K562 (cell line): ENCODE measurements around the gene PSRC1. TPM values are rescaled to one million over a fixed set of nuclear protein-coding genes. Genes with fewer than 3 reads are reported as not detected.

Source experiments
- CBFB ChIP-seq: sonication (generic); formaldehyde crosslinking; IDR thresholded peaks from 2 replicates; pipeline ENCODE4 v1.4.0; 2020; ENCODE audit warnings: mild to moderate bottlenecking, missing genetic modification reagents
- CREM ChIP-seq: IDR thresholded peaks from 2 replicates; pipeline ENCODE4 v1.6.1; 2014; ENCODE audit warnings: antibody characterized with exemption, low read depth
- DMBX1 ChIP-seq: fragments of 250-450 bp; sonication (Bioruptor Pico); IDR thresholded peaks from 2 replicates; pipeline ENCODE4 v1.8.0; 2022; ENCODE audit warnings: inconsistent platforms, mild to moderate bottlenecking, moderate library complexity, borderline replicate concordance
- E2F8 ChIP-seq: fragments of 450-650 bp; IDR thresholded peaks from 2 replicates; pipeline ENCODE4 v1.7.1; 2018; ENCODE audit warnings: mild to moderate bottlenecking, low read depth; ENCODE audit not compliant: partially characterized antibody
- ELF1 ChIP-seq: fragments of 200-800 bp; sonication (Bioruptor generic); IDR thresholded peaks from 2 replicates; pipeline ENCODE4 v1.6.1; 2016; ENCODE audit warnings: missing genetic modification characterization, missing compliant biosample characterization
- ETV6 ChIP-seq, 3 experiments: fragments of 150-350 bp in 1 of 3; sonication (generic) in 1 of 3; formaldehyde crosslinking in 1 of 3; IDR thresholded peaks; 2 replicates each; pipeline versions ENCODE4 v1.6.1 to v1.8.0; 2014 to 2022; ENCODE audit warnings: borderline replicate concordance in 2 of 3, low read depth in 2 of 3, antibody characterized with exemption in 1 of 3, low read length in 1 of 3, mild to moderate bottlenecking in 1 of 3, missing genetic modification reagents in 1 of 3
- ILF3 ChIP-seq: fragments of 450-650 bp; IDR thresholded peaks from 2 replicates; pipeline ENCODE4 v1.6.1; 2018; ENCODE audit warnings: antibody characterized with exemption, mild to moderate bottlenecking, moderate library complexity, borderline replicate concordance
- MAFK ChIP-seq: IDR thresholded peaks from 2 replicates; pipeline ENCODE4 v1.6.1; 2011; ENCODE audit warnings: low read length, improper control_type of control experiment
- MAZ ChIP-seq, 2 experiments: fragments of 450-650 bp in 1 of 2; sonication (generic) in 1 of 2; formaldehyde crosslinking; IDR thresholded peaks in 1 of 2; conservative IDR thresholded peaks in 1 of 2; 2 replicates each; pipeline versions ENCODE4 v1.4.0 to v1.5.0; 2020; ENCODE audit warnings: mild to moderate bottlenecking in 1 of 2, missing genetic modification reagents in 1 of 2
- MYC ChIP-seq, 2 experiments: fragments of 250-450 bp in 1 of 2; sonication (Bioruptor Pico) in 1 of 2; IDR thresholded peaks; 2 replicates each; pipeline versions ENCODE4 v1.5.1 to v1.6.1; 2012 to 2021; ENCODE audit warnings: low read depth in 2 of 2, borderline replicate concordance in 1 of 2, improper control_type of control experiment in 1 of 2, low read length in 1 of 2, mild to moderate bottlenecking in 1 of 2, moderate library complexity in 1 of 2
- POLR2B ChIP-seq: fragments of 450-650 bp; IDR thresholded peaks from 2 replicates; pipeline ENCODE4 v1.6.1; 2018; ENCODE audit warnings: low read depth; ENCODE audit not compliant: partially characterized antibody
- SAFB2 ChIP-seq: fragments of 200-400 bp; formaldehyde crosslinking; IDR thresholded peaks from 2 replicates; pipeline ENCODE4 v1.6.1; 2018; ENCODE audit warnings: borderline replicate concordance, low read length, low read depth, moderate library complexity; ENCODE audit not compliant: severe bottlenecking
- SNRNP70 ChIP-seq: fragments of 200-400 bp; formaldehyde crosslinking; optimal IDR thresholded peaks from 2 replicates; pipeline ENCODE3; 2017; ENCODE audit warnings: low read depth, low read length
- SPI1 ChIP-seq: IDR thresholded peaks from 2 replicates; pipeline ENCODE4 v1.6.1; 2011; ENCODE audit warnings: low read depth, low read length, control low read depth, borderline replicate concordance
- YY1 ChIP-seq, 3 experiments: IDR thresholded peaks; 2 replicates each; pipeline ENCODE4 v1.6.1; 2011; ENCODE audit warnings: low read length in 2 of 3, mild to moderate bottlenecking in 2 of 3, moderate library complexity in 2 of 3, borderline replicate concordance in 1 of 3, control low read depth in 1 of 3, low read depth in 1 of 3; ENCODE audit not compliant: insufficient read depth in 3 of 3, insufficient replicate concordance in 2 of 3, control insufficient read depth in 1 of 3, insufficient read length in 1 of 3; ENCODE audit errors: extremely low read depth in 1 of 3
- ZBTB9 ChIP-seq: fragments of 450-650 bp; formaldehyde crosslinking; IDR thresholded peaks from 2 replicates; pipeline ENCODE4 v1.4.0; 2020; ENCODE audit warnings: mild to moderate bottlenecking, moderate library complexity
- ZFPM2 ChIP-seq: fragments of 250-450 bp; sonication (Bioruptor Pico); IDR thresholded peaks from 2 replicates; pipeline ENCODE4 v1.5.1; 2022; ENCODE audit warnings: mild to moderate bottlenecking
- ZNF143 ChIP-seq: sonication (generic); formaldehyde crosslinking; IDR thresholded peaks from 2 replicates; pipeline ENCODE4 v1.9.0; 2022; ENCODE audit warnings: mild to moderate bottlenecking, missing genetic modification reagents
- ZNF263 ChIP-seq: sonication (generic); formaldehyde crosslinking; IDR thresholded peaks from 2 replicates; pipeline ENCODE4 v1.8.0; 2022; ENCODE audit warnings: mild to moderate bottlenecking, missing genetic modification reagents, borderline replicate concordance
- ZNF431 ChIP-seq: sonication (generic); formaldehyde crosslinking; IDR thresholded peaks from 2 replicates; pipeline ENCODE4 v1.8.0; 2022; ENCODE audit warnings: mild to moderate bottlenecking, missing genetic modification reagents
- ZNF717 ChIP-seq: fragments of 250-450 bp; sonication (Bioruptor Pico); IDR thresholded peaks from 2 replicates; pipeline ENCODE4 v1.5.0; 2021
- polyA plus RNA-seq, 8 experiments: library from polyadenylated mRNA; depleted of rRNA in 4 of 8; stranded (reverse) in 5 of 8; unstranded in 3 of 8; fragments of >200 nt; fragmentation: Nextera tagmentation in 2 of 8; fragmentation: Illumina TruSeq in 1 of 8; extraction: Ambion mirVana in 2 of 8; extraction: Trizol in 1 of 8; gene quantifications; 2 replicates each; pipeline versions ENCODE4 v1.2.1 to v1.2.3, GENCODE V29; 2011 to 2014; ENCODE audit warnings: inconsistent platforms in 1 of 8, missing spikeins in 1 of 8
- total RNA-seq, 7 experiments: library from RNA; depleted of rRNA in 6 of 7; stranded (reverse); fragments of >200 nt in 6 of 7; fragmentation: Illumina TruSeq in 2 of 7; extraction: Trizol in 2 of 7; gene quantifications; 2 replicates each; pipeline versions ENCODE4 v1.2.1 to v1.2.3, GENCODE V29; 2011 to 2021; ENCODE audit warnings: low replicate concordance in 1 of 7

Gene PSRC1
- total and polyA plus RNA-seq, 9 of the 15 experiments (the other 6 are each of a cell fraction or from before 2014, with no cell fraction given), result 6.5 to 65.2 (median 39.3) TPM

- TF ChIP-seq MYC (IDR thresholded peaks at IDR 0.05; ENCODE audit: low read depth, low read length), result no peak
- peak; percentile 38; the same call in 1 of the 2 replicates for TF ChIP-seq MYC (CRISPR knock-in tag; IDR thresholded peaks at IDR 0.05; ENCODE audit: borderline replicate concordance, low read depth)
- 0 out of 2 replicates have a peak, but pooled peaks have one; percentile 62 for TF ChIP-seq CBFB (CRISPR knock-in tag)
- TF ChIP-seq E2F8, result peak; percentile 78
- peak; percentile 31 for TF ChIP-seq SNRNP70
- 0 out of 4 replicates have a peak, but pooled peaks of 1 of the 2 experiments have one; percentile 4 for TF ChIP-seq ETV6 (IDR thresholded peaks at IDR 0.05; ENCODE audit: borderline replicate concordance in 1 of 2, low read depth in 2 of 2, low read length in 1 of 2)
- no peak for TF ChIP-seq ETV6 (CRISPR knock-in tag; IDR thresholded peaks at IDR 0.05; ENCODE audit: borderline replicate concordance)
- no peak for TF ChIP-seq DMBX1
- no peak for TF ChIP-seq ZNF431 (CRISPR knock-in tag)
- peak in 1 of 2 experiments; percentile 75; a peak in 2 of 4 replicates for TF ChIP-seq MAZ (CRISPR knock-in tag; conservative IDR thresholded peaks at IDR 0.05 in 1 of 2, IDR thresholded peaks at IDR 0.05 in 1 of 2)
- TF ChIP-seq ZNF143 (CRISPR knock-in tag), result peak; percentile 38; the same call in 1 of the 2 replicates
- TF ChIP-seq YY1 (IDR thresholded peaks at IDR 0.05; ENCODE audit: borderline replicate concordance in 1 of 3, control insufficient read depth in 1 of 3, extremely low read depth in 1 of 3, insufficient read depth in 3 of 3, insufficient read length in 1 of 3, insufficient replicate concordance in 2 of 3, low read depth in 1 of 3, low read length in 2 of 3), result peak in 1 of 3 experiments; percentile 21
- TF ChIP-seq SAFB2, result no peak
- peak; percentile 21; the same call in 1 of the 2 replicates for TF ChIP-seq CREM
- no peak for TF ChIP-seq ZNF263 (CRISPR knock-in tag)
- 0 out of 2 replicates have a peak, but pooled peaks have one; percentile 73 for TF ChIP-seq ZBTB9 (CRISPR knock-in tag)
- 0 out of 2 replicates have a peak, but pooled peaks have one; percentile 10 for TF ChIP-seq ZFPM2 (CRISPR knock-in tag)
- TF ChIP-seq POLR2B, result peak; percentile 69
- peak; percentile 15; the same call in 1 of the 2 replicates for TF ChIP-seq SPI1
- 0 out of 2 replicates have a peak, but pooled peaks have one; percentile 8 for TF ChIP-seq ILF3
- TF ChIP-seq ZNF717, result peak; percentile 31; the same call in 1 of the 2 replicates
- no peak for TF ChIP-seq ELF1
- peak; percentile 7; the same call in 1 of the 2 replicates for TF ChIP-seq MAFK
Observed at GRCh38 chr1:109239409-109240068, 43.4 kb downstream of the PSRC1 start (continued).
